IPS DF 19.7 (cell line): Measurements from ENCODE around the gene NRL.

Source experiments
- DNase-seq: peaks from one replicate; pipeline ENCODE4 v3.0.0-alpha.2; 2013; ENCODE audit warnings: low read depth, low spot score

Gene NRL

DNA sequence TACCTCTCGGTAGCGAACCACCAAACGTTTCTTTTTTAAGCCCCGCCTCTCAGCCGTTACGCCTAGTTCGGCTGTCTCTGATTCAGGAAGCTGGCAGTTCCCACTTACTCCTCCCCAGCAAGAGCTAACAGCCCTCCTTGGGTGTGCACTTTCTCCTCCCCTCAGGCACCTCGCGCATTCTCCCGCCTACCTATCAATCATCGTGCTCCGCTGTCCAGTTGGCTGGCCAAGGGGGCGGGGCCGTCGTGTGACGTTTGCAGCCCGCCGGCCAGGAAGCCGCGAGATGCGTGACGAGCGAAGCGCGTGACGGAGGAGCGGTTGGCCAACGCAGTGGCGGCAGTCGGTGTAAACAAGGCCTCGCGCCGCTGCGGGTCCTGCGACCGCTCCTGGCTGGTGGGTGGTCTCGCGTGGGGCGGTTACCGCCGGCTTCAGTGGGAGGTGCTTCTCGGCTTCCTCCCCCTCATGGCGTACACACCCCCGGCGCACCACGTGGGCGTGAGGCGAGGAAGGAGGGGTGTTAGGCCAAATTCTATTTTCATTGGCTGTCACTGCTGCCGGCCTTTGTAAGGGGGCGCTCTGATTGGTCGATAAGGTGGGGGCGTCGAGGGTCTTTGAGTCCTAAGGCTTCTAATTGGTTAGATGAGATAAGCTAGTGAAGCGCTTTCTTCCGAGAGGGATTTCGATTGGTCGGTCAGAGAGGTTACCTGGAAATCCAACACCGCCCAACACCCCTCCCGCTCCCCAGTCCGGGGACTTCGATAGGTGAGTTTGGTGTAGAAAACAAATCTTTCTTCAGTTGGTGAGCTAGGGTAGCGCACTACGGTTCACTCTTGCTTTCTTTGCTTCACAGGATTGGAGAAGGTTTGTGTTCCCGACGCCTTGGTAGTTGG is at the start of gene NRL, which contains the start of gene DCAF11:
Gene NRL, minus strand, starts transcription at position 418 of the 890 bp plus-strand sequence. CDS start 32,101 bp downstream, outside the sequence.
Gene DCAF11, plus strand, starts transcription at position 246 of the 890 bp plus-strand sequence. CDS start 818 bp downstream, outside the sequence.
- DNase-seq = peak; percentile 98

DNA sequence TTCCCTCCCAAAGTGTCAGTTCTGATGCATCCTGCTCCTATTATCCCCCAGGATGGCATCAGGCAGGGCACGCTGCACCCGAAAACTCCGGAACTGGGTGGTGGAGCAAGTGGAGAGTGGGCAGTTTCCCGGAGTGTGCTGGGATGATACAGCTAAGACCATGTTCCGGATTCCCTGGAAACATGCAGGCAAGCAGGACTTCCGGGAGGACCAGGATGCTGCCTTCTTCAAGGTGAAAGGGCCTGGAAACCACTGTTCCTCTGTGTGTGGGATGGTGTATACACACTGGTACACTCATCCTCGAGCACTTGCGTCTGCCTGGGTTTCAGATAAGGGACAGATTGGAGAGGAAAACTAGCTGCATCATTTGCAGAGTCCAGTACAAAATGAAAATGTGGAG is 47.3 kb upstream of the NRL start:
- no peak for DNase-seq

DNA sequence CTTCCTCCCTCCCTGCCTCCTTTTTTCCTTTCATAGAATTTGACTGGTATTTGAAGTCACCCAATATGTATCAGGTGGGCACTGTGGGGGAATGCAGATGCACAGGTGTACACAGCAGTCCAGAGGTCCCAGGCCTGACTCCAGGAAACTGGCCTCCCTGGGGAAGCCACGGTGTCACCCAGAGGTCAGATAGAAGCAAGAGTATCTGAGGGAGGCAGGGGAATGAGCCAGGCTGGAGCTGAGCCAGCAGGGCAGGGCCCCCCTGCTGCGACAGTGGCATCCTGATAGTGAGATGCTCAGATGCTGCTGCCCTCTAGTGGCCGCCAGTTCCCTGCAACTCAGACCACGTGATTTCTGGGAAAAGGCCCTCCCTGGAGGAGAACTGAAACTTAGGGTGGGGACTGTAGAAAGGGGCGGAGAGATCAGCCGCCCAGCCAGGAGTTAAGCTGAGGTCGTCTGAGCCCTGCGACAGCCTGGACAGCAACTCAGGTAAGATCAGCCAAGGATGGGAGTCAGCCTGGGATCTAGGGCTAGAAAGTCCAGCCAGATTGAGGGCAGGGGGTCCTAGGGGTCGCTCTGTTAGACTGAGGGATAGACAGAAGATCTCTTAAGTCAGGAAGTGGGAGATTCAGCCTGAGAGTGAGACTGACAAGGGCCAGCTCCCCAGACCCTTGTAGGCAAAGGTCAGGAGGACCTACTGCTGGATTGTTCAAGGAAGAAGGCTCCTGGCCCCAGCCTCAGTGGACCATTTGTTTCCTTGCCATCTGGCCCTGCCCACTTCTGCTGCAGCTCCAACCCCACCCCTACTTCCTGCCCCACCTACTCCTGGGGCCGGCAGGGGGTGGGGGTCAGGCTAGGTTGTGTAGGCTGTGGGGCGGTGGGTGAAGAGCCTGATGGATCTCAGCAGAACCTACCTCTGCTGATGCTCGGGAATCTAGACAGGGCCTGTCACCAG is 46.4 kb upstream of the NRL start, which contains the start of gene IRF9:
Gene IRF9, plus strand, starts transcription at position 416 of the 955 bp plus-strand sequence. CDS start 880 bp downstream, outside the sequence.
- DNase-seq = peak; percentile 80

DNA sequence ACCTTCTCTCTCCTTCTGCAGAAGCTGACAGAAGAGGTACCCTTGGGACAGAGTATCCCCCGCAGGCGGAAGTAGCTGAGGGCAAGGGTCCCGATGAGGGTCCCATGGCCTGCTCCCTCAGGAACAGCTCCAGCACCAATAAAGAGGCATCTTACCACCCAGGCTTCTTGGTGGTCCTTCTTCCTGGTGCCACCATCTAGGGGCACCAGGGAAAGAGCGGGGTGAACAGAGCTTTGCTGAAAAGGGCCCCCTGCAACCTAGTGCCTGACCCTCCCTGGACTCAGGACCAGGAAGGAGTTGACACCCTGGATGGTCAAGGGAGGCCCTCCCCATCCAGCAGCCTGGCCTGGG is 45.7 kb upstream of the NRL start:
- no peak for DNase-seq

DNA sequence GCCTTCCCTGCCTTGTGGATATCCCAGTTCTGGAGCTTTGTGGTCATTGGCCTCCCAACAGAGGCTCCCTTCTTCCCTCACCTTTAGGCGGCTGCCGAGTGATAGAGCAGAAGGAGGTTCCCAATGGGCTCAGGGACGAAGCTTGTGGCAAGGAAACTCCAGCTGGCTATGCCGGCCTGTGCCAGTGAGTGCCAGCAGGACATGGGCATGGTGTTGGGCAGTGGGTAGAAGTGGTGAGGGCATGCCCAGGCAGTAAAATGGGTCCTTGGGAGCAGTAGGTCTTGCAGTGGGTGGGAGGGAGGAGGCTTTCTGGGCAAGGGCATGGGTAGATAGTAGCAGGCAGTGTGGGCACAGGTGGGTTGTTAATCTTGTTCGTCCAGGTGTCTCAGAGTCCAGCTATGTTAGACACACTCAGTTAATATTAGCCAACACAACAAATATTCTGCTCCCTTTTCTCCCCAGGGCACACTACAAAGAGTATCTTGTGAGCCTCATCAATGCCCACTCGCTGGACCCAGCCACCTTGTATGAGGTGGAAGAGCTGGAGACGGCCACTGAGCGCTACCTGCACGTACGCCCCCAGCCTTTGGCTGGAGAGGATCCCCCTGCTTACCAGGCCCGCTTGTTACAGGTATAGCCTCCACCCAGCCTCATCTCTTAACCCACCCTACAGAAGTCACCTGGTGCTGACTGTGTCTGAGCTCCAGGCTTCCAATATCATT is 45.2 kb upstream of the NRL start:
- DNase-seq = no peak

DNA sequence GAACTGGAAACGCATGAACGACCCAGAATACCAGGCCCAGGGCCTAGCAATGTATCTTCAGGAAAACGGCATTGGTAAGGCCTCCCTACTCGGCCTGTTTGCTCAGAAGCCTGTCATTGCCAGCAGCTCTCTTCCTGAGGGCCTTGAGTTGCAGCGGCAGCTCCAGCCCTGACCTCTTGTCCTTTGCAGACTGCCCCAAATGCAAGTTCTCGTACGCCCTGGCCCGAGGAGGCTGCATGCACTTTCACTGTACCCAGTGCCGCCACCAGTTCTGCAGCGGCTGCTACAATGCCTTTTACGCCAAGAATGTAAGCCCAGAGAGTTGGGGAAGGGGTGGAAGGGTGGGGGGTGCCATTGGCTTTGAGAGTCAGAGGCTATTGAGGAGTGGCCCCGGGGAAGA is 42.6 kb upstream of the NRL start:
- no peak for DNase-seq

DNA sequence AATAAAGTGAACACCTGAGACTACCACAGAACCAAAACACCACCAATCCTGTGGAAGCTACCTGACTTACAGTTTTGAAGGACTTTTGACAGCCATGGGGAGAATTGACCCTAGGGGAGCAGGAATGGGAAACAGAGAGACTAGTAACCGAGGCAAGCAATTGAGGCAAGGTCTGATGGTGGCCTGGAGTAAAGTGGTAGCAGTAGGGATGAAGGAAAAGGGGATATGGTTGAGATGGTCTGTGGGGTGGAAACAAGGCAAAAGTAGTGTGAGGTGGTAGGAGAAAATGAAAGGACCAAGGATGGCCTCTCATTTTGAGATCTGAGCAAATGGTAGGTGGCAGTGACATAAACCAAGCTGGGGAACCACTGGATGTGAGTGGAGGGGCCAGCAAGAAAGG is 42.1 kb upstream of the NRL start:
- DNase-seq = no peak

DNA sequence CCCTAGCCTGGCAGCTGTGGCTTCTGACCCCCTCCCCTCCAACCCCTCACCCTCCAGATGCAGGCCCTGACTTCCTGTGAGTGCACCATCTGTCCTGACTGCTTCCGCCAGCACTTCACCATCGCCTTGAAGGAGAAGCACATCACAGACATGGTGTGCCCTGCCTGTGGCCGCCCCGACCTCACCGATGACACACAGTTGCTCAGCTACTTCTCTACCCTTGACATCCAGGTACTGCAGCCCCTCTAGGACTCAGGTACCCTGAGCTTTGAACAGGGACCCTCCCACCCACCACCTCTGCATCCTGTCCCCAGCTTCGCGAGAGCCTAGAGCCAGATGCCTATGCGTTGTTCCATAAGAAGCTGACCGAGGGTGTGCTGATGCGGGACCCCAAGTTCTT is 40.4 kb upstream of the NRL start:
- no peak for DNase-seq

DNA sequence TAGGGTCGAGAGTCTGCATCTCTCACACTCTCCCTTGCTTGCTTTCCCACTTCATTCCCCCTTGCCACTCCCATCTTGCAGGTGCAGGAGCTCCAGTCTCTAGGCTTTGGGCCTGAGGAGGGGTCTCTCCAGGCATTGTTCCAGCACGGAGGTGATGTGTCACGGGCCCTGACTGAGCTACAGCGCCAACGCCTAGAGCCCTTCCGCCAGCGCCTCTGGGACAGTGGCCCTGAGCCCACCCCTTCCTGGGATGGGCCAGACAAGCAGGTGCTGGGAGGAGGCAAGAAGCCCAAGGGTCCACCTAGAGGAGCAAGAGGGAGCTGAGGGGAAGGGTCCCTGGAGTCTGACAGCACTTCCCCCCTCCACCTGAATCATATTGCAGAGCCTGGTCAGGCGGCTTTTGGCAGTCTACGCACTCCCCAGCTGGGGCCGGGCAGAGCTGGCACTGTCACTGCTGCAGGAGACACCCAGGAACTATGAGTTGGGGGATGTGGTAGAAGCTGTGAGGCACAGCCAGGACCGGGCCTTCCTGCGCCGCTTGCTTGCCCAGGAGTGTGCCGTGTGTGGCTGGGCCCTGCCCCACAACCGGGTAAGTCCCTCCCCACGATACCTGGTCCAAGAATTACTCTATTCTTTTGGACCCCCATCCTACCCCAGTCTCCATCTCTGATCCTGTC is 36.8 kb upstream of the NRL start:
- DNase-seq = no peak

DNA sequence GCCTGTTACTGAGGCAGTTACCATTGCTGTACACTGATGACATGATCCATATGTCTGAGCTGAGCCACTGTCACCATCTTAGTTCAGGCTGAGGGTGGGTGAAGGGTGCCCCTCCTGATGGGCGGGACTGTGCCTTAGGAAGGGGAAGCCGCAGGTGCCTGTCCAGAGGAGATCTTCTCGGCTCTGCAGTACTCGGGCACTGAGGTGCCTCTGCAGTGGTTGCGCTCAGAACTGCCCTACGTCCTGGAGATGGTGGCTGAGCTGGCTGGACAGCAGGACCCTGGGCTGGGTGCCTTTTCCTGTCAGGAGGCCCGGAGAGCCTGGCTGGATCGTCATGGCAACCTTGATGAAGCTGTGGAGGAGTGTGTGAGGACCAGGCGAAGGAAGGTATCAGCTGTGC is 36.2 kb upstream of the NRL start:
- DNase-seq = no peak

DNA sequence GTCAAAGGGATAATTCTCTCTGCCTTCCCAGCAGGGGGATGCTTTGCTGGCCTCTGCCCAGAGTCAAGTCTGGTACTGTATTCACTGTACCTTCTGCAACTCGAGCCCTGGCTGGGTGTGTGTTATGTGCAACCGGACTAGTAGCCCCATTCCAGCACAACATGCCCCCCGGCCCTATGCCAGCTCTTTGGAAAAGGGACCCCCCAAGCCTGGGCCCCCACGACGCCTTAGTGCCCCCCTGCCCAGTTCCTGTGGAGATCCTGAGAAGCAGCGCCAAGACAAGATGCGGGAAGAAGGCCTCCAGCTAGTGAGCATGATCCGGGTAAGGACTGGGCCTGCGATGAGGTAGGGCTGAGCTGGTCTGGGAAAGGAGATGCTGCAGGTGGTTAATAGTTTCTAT is 35.8 kb upstream of the NRL start:
- no peak for DNase-seq

DNA sequence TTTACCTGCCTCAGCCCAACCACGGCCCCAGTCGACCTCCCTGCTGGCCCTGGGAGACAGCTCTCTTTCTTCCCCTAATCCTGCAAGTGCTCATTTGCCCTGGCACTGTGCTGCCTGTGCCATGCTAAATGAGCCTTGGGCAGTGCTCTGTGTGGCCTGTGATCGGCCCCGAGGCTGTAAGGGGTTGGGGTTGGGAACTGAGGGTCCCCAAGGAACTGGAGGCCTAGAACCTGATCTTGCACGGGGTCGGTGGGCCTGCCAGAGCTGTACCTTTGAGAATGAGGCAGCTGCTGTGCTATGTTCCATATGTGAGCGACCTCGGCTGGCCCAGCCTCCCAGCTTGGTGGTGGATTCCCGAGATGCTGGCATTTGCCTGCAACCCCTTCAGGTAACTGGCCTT is 35.3 kb upstream of the NRL start:
- DNase-seq = no peak

DNA sequence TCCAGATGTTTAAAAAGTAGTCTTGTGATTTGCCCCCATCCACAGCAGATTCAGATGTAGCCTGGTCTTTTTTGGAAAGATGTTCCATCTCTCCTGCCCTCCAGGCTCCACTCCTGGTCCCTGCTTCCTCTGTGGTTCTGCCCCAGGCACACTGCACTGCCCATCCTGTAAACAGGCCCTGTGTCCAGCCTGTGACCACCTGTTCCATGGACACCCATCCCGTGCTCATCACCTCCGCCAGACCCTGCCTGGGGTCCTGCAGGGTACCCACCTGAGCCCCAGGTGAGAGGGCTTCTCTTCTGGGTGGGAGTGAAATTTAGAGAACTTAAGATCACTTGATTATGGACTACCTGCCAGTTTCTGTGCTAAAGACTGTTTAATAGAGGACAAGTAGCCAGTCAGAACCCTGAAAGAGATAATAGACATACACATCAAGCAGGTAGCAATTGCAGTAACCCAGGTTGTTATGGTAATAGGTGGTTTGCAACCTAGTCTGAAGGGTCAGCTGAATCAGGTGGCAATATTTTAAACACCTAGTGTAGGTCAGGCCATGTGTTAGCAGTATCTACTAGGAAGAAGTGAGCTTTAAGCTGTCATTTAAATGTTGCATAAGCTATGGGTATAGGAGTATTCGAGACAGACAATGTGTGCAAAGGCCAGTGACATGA is 34.7 kb upstream of the NRL start:
- DNase-seq = no peak

DNA sequence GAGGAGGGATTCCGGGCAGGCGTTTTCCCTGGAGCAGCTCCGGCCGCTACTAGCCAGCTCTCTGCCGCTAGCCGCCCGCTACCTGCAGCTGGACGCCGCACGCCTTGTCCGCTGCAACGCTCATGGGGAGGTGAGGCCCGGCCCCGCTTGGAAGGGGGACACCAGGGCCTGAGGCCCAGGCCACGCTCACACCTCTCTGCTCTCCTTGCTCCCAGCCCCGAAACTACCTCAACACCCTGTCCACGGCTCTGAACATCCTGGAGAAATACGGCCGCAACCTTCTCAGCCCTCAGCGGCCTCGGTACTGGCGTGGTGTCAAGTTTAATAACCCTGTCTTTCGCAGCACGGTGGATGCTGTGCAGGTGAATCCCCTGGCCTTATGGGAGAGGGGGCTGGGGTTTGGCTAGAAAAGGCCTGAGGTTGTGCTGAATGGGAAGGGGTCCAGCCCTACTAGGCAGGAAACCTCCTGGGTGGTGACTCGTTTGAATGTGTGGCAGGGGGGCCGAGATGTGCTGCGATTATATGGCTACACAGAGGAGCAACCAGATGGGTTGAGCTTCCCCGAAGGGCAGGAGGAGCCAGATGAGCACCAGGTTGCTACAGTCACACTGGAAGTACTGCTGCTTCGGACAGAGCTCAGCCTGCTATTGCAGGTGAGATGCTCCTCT is 33.1 kb upstream of the NRL start:
- no peak for DNase-seq

DNA sequence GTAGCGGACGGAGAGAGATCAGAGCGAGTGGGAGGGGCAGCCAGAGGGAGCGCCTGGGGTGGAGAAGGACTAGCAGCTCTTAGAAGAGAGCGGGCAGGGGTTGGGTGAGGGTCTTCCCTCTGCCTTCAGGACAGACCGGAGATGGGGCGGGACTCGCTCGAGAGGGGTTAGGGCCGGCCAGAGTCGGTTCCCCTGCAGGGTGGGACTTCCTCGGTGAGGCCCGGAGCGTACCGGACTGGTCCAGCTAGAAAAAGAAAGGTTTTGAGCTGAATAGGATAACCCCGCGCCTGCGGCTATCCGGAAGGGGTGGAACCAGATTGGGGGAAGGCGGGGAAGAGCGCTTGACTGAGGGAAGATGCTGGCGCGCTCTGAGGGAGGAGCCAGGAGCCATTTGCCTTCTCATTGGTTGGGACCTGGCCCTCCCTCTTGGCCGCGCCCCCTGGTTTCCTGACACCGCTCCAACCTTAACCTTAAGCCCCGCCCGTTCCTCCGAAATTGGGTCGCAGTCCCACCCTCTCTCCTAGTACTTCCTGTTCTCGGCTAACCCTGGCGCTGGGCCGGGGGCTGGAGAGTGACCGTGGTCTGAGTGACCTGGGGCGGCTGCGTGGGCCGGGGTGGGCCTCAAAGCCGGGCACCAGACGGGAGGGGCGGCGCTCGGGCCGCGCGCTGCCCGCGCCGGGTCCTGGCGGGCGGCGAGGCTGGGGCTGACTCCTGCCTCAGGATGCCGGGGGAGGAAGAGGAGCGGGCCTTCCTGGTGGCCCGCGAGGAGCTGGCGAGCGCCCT is 32.4 kb upstream of the NRL start, which contains the start of gene RNF31:
Gene RNF31, plus strand, starts transcription at position 521 of the 783 bp plus-strand sequence. Its CDS starts 201 bp downstream, at position 722.
- DNase-seq = peak; percentile 89

DNA sequence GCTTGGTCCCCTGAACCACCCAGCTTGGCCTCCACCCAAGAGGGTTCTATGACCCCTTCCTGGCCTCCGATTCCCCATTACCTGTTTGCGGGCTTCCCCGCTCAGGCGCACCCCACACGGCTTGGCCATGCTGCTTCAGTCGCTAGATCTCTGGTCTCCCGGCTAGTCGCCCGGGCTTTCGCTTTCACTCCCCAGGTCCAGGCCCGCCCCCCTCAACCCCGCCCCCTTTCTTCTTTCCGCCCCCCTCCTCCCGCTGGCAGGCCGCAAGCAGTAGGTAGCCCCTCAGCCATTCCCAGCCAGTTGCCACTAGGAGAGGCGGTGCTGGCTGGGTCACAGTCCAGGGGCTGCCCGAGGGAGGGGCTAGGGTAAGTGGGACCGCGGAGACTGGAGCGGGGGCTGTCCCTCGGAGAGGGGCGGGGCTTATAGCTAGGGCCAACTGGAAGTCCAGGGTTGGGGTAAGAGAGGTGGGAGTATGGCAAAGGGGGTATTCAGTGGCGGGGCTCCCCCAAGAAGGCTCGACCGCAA is 31.8 kb upstream of the NRL start, which contains the start of gene PSME2:
Gene PSME2, minus strand, starts transcription at position 158 of the 525 bp plus-strand sequence. Its CDS starts 29 bp downstream, at position 129.
- peak; percentile 88 for DNase-seq

DNA sequence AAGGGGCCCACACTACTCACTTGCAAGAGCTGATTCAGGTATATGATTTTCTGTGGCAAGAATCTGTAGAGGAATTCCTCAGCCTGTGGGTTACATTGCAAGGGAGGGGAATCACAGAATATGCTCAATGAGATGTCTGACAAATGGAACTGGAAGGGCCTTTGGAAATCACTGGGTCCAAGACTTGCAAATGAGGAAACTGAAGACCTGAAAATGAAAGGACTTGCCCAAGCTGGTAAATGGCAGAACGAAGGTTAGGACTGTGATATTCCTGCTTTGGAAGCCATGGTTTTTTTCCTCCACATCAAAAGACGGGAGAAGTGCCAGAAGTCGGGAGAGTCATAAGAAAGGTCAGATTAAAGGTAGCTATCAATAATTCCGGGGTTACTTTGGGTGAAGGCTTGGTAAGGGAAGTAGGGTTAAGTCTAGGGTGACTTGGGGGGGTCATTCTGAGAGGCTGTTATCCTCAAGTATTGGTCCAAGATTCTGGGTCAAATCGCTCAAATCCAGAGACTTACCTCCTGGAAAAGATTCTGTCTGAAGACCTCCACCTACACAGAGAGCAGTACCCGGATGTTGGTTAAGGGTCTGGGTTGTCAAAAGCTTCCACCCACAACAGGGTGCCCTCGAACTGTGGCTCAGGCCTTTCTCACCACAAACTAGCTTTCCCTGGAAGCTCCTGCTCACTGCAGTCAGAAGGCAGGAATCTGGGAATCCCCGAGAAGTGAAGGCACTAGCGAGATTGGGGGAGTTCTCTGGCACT is 31.1 kb upstream of the NRL start:
- DNase-seq = no peak

DNA sequence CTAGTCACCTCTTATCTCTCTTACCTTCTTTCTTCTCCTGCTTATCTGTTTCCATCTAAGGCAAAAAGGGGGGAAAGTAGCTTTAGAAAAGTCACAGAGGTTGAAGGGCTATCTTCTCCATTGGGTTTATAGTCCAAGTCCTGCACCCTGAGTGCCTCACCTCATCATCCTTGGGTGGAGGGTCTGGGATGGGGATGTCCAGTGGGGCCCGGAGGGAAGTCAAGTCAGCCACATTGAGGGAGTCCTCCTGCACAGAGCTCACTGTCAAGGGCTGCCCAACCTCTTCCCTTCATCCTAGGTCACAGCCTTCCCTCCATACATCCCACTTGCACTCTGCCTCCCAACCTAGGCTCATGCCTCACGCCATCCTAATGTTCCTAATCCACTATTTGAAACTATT is 30.5 kb upstream of the NRL start:
- DNase-seq = no peak
